ENCODE data around the gene SUN3. TPM values are rescaled to one million over a fixed set of nuclear protein-coding genes. Genes with fewer than 3 reads are reported as not detected.

SUN3 gene
- total RNA-seq, 4 donors from 2014 or later, result not detected

DNA sequence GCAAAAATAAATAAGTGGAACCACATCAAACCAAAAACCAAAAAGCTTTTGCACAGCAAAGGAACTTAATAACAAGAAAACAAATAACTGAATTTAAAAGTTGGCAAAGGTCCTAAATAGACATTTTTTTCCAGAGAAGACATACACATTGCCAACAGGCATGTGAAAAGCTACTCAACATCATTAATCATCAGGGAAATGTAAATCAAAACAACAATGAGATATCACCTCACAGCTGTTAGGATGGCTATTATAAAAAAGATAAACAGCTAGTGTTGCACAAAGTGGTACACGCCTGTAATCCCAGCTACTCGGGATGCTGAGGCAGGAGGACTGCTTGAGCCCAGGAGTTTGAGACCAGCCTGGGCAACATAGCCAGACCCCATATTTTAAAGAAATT lies 2.2 kb upstream of the SUN3 start:
- no peak for DNase-seq
- H3K9me3 ChIP-seq, result no peaks in the 10 kb centered on the region
- H3K27me3 ChIP-seq, result peaks cover 0 to 4% (median 2%) of the 10 kb centered on the region in 3 donors
- TF ChIP-seq, protein P1, sequence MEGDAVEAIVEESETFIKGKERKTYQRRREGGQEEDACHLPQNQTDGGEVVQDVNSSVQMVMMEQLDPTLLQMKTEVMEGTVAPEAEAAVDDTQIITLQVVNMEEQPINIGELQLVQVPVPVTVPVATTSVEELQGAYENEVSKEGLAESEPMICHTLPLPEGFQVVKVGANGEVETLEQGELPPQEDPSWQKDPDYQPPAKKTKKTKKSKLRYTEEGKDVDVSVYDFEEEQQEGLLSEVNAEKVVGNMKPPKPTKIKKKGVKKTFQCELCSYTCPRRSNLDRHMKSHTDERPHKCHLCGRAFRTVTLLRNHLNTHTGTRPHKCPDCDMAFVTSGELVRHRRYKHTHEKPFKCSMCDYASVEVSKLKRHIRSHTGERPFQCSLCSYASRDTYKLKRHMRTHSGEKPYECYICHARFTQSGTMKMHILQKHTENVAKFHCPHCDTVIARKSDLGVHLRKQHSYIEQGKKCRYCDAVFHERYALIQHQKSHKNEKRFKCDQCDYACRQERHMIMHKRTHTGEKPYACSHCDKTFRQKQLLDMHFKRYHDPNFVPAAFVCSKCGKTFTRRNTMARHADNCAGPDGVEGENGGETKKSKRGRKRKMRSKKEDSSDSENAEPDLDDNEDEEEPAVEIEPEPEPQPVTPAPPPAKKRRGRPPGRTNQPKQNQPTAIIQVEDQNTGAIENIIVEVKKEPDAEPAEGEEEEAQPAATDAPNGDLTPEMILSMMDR (IDR thresholded peaks at IDR 0.05 in 4 of 5, conservative IDR thresholded peaks at IDR 0.05 in 1 of 5), result no peak
- TF ChIP-seq POLR2A (IDR thresholded peaks at IDR 0.05), result no peak
- no peak overlapping the region for H3K4me3 ChIP-seq
- intact Hi-C loops (cut with DNase I; ENCODE audit: low total_unique reads) (no loop called here), in situ Hi-C loops (cut with MboI; ENCODE audit: low sequenced_read_pairs in 4 of 4) (no loop called here)
- no peak overlapping the region for H3K27ac ChIP-seq
- no peak for ATAC-seq
- peaks cover 3 to 8% of the 10 kb centered on the region in 2 donors for H3K4me1 ChIP-seq
- no peaks in the 10 kb centered on the region for H3K36me3 ChIP-seq

DNA sequence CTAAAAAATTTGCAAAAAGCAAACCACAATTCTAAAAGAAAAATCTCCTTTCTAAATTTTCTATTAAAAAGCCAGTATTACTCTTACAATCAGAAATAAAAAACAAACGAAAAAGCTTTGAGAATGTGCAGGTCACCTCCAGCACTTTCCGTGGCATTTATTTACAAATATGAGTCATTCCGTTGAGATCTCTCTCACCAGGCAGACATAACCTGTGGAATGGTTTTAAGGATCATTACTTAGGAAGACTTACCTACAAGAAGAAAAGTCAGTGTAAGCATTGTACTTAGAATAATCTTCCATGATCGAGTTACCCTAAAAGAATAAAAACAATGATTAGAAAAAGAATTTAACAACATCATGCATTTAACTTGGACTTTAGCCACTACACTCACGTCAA lies 3.3 kb downstream of the SUN3 start:
- in situ Hi-C loops (cut with MboI; ENCODE audit: low sequenced_read_pairs in 4 of 4), result no loop called here
- TF ChIP-seq, protein P1 (IDR thresholded peaks at IDR 0.05 in 4 of 5, conservative IDR thresholded peaks at IDR 0.05 in 1 of 5), result no peak
- no peak for TF ChIP-seq POLR2A (IDR thresholded peaks at IDR 0.05)
- Histone ChIP-seq H3K4me1 (no peaks in the 10 kb centered on the region), H3K36me3 (no peaks in the 10 kb centered on the region), H3K4me3 (no peak overlapping the region), H3K27ac (no peak overlapping the region), H3K9me3 (peaks cover 0 to 4% (median 0%) of the 10 kb centered on the region in 3 donors), H3K27me3 (no peaks in the 10 kb centered on the region)
- intact Hi-C loops (cut with DNase I; ENCODE audit: low total_unique reads), result no loop called here
- DNase-seq, result no peak
- ATAC-seq, result no peak

DNA sequence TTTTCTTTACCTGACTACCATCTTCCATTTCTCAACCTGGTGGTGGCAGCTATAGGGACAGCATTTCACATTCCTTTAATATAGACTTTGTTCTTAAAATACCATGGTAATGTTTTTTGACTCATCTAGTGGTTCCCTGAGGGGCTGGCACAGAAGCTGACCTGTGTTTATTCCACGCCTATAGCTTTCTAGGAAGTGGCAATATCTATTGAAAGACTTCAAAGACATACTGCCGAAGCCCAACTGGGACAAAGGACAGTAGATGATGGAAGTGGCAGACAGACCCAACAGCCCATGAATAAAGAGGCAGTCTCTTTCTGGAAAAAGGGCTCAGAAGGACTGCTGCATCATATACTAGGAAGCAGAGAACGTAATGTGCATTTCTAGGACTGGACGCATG lies 11.2 kb downstream of the SUN3 start:
- ATAC-seq (no peak), DNase-seq (no peak)
- no peaks in the 10 kb centered on the region for H3K27me3 ChIP-seq
- H3K9me3 ChIP-seq, result no peaks in the 10 kb centered on the region
- intact Hi-C loops (cut with DNase I; ENCODE audit: low total_unique reads) (no loop called here), in situ Hi-C loops (cut with MboI; ENCODE audit: low sequenced_read_pairs in 4 of 4) (no loop called here)
- H3K36me3 ChIP-seq, result no peaks in the 10 kb centered on the region
- no peak for TF ChIP-seq POLR2A (IDR thresholded peaks at IDR 0.05)
- TF ChIP-seq, protein P1 (IDR thresholded peaks at IDR 0.05 in 4 of 5, conservative IDR thresholded peaks at IDR 0.05 in 1 of 5), result no peak
- no peaks in the 10 kb centered on the region for H3K4me1 ChIP-seq
- H3K27ac ChIP-seq, result no peak overlapping the region
- H3K4me3 ChIP-seq, result no peak overlapping the region

DNA sequence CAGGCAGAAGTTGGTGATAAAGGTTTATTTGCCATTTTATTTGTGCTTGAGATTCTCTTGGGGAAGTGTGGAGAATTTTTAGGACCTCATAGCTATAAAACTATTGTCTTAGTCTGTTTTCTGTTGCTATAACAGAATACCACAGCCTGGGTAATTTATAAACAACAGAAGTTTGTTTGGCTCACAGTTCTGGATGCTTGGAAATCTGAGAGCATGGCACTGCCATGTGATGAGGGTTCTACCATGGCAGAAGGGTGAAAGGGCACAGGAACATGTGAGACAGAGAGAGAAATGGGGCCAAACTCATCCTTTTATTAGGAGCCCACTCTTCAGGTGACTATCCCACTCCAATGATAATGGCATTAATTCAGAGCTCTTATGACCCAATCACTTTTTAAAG lies 12.3 kb downstream of the SUN3 start:
- Histone ChIP-seq H3K27ac (no peak overlapping the region), H3K36me3 (no peaks in the 10 kb centered on the region), H3K4me3 (no peak overlapping the region), H3K4me1 (no peaks in the 10 kb centered on the region), H3K9me3 (no peaks in the 10 kb centered on the region), H3K27me3 (no peaks in the 10 kb centered on the region)
- ATAC-seq, result no peak
- intact Hi-C loops (cut with DNase I; ENCODE audit: low total_unique reads), result no loop called here
- TF ChIP-seq, protein P1 (IDR thresholded peaks at IDR 0.05 in 4 of 5, conservative IDR thresholded peaks at IDR 0.05 in 1 of 5), result no peak
- no peak for TF ChIP-seq POLR2A (IDR thresholded peaks at IDR 0.05)
- in situ Hi-C loops (cut with MboI; ENCODE audit: low sequenced_read_pairs in 4 of 4), result no loop called here
- no peak for DNase-seq

GRCh38 chr7:48011951-48012350 lies 17.0 kb downstream of the SUN3 start:
- TF ChIP-seq POLR2A (IDR thresholded peaks at IDR 0.05), result no peak
- TF ChIP-seq, protein P1 (IDR thresholded peaks at IDR 0.05 in 4 of 5, conservative IDR thresholded peaks at IDR 0.05 in 1 of 5), result no peak
- H3K27me3 ChIP-seq, result no peaks in the 10 kb centered on the region
- DNase-seq, result no peak
- intact Hi-C loops (cut with DNase I; ENCODE audit: low total_unique reads), result no loop called here
- no peaks in the 10 kb centered on the region for H3K9me3 ChIP-seq
- H3K4me3 ChIP-seq, result no peak overlapping the region
- no peak for ATAC-seq
- no peaks in the 10 kb centered on the region for H3K4me1 ChIP-seq
- H3K36me3 ChIP-seq, result no peaks in the 10 kb centered on the region
- in situ Hi-C loops (cut with MboI; ENCODE audit: low sequenced_read_pairs in 4 of 4), result no loop called here
- no peak overlapping the region for H3K27ac ChIP-seq
